ENCODE results near the gene SNED1.
"Not testable (repeated sequence)": the region's sequence is repeated elsewhere in the genome, so short reads cannot be mapped to it uniquely, and the experiment has no call there.

SNED1 gene

DNA sequence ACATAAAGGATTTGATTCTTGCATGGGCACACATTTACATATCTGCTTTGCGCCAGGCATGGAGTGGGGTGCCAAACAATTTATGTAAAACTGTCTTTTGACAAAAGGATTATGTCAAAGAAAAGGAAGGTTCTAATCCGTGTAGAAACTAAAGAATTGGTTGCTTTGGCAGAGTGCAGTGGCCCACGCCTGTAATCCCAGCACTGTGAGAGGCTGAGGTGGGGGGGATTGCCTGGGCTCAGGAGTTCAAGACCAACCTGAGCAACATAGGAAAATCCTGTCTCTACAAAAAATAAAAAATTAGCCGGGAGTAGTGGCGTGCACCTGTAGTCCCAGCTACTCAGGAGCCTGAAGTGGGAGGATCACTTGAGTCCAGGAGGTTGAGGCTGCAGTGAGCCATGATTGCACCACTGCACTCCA, 104.8 kb downstream of the SNED1 start:
- Histone ChIP-seq H3K27me3 (ENCODE audit: control insufficient read depth in 3 of 3, insufficient read depth in 3 of 3, low read depth in 1 of 3, low read length in 3 of 3) (no peaks in the 10 kb centered on the region), H3K18ac (ENCODE audit: low read length) (no peak overlapping the region), H3K23ac (ENCODE audit: low read depth, low read length, poor library complexity) (no peak overlapping the region), H4K91ac (ENCODE audit: low read depth, low read length, poor library complexity) (no peak overlapping the region), H3K27ac (replicated peaks; ENCODE audit: low read length) (no peak overlapping the region), H2AFZ (ENCODE audit: low read length) (peak overlapping the region; percentile 96), H2BK15ac (ENCODE audit: low read length) (no peak overlapping the region), H2BK120ac (ENCODE audit: low read depth, low read length) (no peak overlapping the region), H4K8ac (ENCODE audit: low read depth, low read length) (no peak overlapping the region), H3K36me3 (replicated peaks in 1 of 2; ENCODE audit: control insufficient read depth in 2 of 2, insufficient read depth in 2 of 2, low read length in 2 of 2) (peaks cover 6 to 57% of the 10 kb centered on the region in 2 donors), H3K9ac (ENCODE audit: low read depth, low read length, poor library complexity) (no peak overlapping the region), H3K4me1 (ENCODE audit: control insufficient read depth in 2 of 2, insufficient read depth in 1 of 2, low read depth in 1 of 2, low read length in 2 of 2) (peaks cover 4 to 10% of the 10 kb centered on the region in 2 donors), H3K9me3 (replicated peaks in 1 of 2; ENCODE audit: control insufficient read depth in 2 of 2, insufficient read depth in 1 of 2, low read depth in 1 of 2, low read length in 2 of 2) (no peaks in the 10 kb centered on the region), H3K4me3 (ENCODE audit: low read length in 2 of 2) (peak overlapping the region in 1 of 2 donors; percentile 81), H3K14ac (ENCODE audit: low read length) (no peak overlapping the region), H2BK5ac (ENCODE audit: low read length) (no peak overlapping the region), H3K79me1 (ENCODE audit: low read depth, low read length) (peaks cover 9% of the 10 kb centered on the region), H2BK12ac (ENCODE audit: low read length) (no peak overlapping the region), H3K4me2 (ENCODE audit: insufficient read depth, low read length, poor library complexity, severe bottlenecking) (peak overlapping the region; percentile 52), H2AK5ac (ENCODE audit: low read depth, low read length) (no peak overlapping the region), H3K4ac (ENCODE audit: low read length) (no peak overlapping the region)
- WGBS, 2 donors (ENCODE audit: extremely low coverage in 2 of 2, insufficient read length in 2 of 2, insufficient replicate concordance in 1 of 2), result no CpG with 5 or more reads among the region's 5 CpGs
- no peak for DNase-seq (ENCODE audit: low spot score)

DNA sequence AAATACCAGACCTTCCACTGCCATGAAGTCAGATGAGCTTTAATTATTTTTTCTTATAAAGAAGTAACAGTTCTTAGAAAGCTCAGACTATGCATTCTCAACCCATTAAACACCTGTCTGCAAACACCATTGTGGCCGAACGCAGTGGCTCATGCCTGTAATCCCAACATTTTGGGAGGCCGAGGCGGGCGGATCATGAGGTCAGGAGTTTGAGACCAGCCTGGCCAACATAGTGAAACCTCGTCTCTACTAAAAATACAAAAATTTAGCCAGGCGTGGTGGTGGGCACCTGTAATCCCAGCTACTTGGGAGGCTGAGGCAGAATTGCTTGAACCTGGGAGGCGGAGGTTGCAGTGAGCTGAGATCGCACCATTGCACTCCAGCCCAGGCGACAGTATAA, 106.2 kb downstream of the SNED1 start:
- not testable (repeated sequence) for H3K9me3 ChIP-seq (replicated peaks in 1 of 2; ENCODE audit: control insufficient read depth in 2 of 2, insufficient read depth in 1 of 2, low read depth in 1 of 2, low read length in 2 of 2); H2AFZ ChIP-seq (ENCODE audit: low read length); H3K14ac ChIP-seq (ENCODE audit: low read length); H3K4me1 ChIP-seq (ENCODE audit: control insufficient read depth in 2 of 2, insufficient read depth in 1 of 2, low read depth in 1 of 2, low read length in 2 of 2); H4K91ac ChIP-seq (ENCODE audit: low read depth, low read length, poor library complexity); H3K79me1 ChIP-seq (ENCODE audit: low read depth, low read length); H3K4me2 ChIP-seq (ENCODE audit: insufficient read depth, low read length, poor library complexity, severe bottlenecking); H2BK12ac ChIP-seq (ENCODE audit: low read length); H3K9ac ChIP-seq (ENCODE audit: low read depth, low read length, poor library complexity); H2BK15ac ChIP-seq (ENCODE audit: low read length); H3K4ac ChIP-seq (ENCODE audit: low read length); H3K4me3 ChIP-seq (ENCODE audit: low read length in 2 of 2); H4K8ac ChIP-seq (ENCODE audit: low read depth, low read length); H2BK120ac ChIP-seq (ENCODE audit: low read depth, low read length); H3K27me3 ChIP-seq (ENCODE audit: control insufficient read depth in 3 of 3, insufficient read depth in 3 of 3, low read depth in 1 of 3, low read length in 3 of 3); H3K27ac ChIP-seq (replicated peaks; ENCODE audit: low read length); H2BK5ac ChIP-seq (ENCODE audit: low read length); DNase-seq (ENCODE audit: low spot score); H3K23ac ChIP-seq (ENCODE audit: low read depth, low read length, poor library complexity); H3K18ac ChIP-seq (ENCODE audit: low read length); H2AK5ac ChIP-seq (ENCODE audit: low read depth, low read length)
- WGBS, 2 donors (ENCODE audit: extremely low coverage in 2 of 2, insufficient read length in 2 of 2, insufficient replicate concordance in 1 of 2), result no CpG with 5 or more reads among the region's 10 CpGs
- H3K36me3 ChIP-seq (replicated peaks in 1 of 2; ENCODE audit: control insufficient read depth in 2 of 2, insufficient read depth in 2 of 2, low read length in 2 of 2), result peaks cover 9 to 53% of the 10 kb centered on the region in 2 donors

DNA sequence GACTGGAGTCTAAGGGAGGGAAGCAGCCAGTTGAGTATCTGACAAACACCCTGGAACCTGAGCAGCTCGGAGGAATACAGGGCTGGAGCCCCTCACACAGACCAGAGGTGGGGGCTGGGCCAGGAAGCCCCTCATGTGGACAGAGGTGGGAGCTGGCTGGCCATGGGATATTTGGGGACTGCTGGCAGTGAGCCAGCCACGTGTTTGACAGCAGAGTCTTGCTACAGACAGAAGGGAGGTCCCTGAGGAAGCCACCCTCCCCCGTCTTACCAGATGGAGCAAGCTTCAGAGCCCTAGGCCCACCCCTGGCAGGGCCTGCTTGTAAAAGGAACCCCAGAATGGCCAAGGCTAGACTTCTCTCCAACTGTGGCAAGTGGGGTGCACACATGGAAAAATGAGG, 107.2 kb downstream of the SNED1 start:
- Histone ChIP-seq H2BK12ac (ENCODE audit: low read length) (no peak overlapping the region), H3K27me3 (ENCODE audit: control insufficient read depth in 3 of 3, insufficient read depth in 3 of 3, low read depth in 1 of 3, low read length in 3 of 3) (no peaks in the 10 kb centered on the region), H3K4me1 (ENCODE audit: control insufficient read depth in 2 of 2, insufficient read depth in 1 of 2, low read depth in 1 of 2, low read length in 2 of 2) (peaks cover 4 to 10% of the 10 kb centered on the region in 2 donors), H4K91ac (ENCODE audit: low read depth, low read length, poor library complexity) (no peak overlapping the region), H3K9ac (ENCODE audit: low read depth, low read length, poor library complexity) (no peak overlapping the region), H3K4ac (ENCODE audit: low read length) (no peak overlapping the region), H2AK5ac (ENCODE audit: low read depth, low read length) (no peak overlapping the region), H3K79me1 (ENCODE audit: low read depth, low read length) (peaks cover 9% of the 10 kb centered on the region), H3K4me3 (ENCODE audit: low read length in 2 of 2) (no peak overlapping the region), H3K27ac (replicated peaks; ENCODE audit: low read length) (no peak overlapping the region), H3K23ac (ENCODE audit: low read depth, low read length, poor library complexity) (no peak overlapping the region), H2BK5ac (ENCODE audit: low read length) (no peak overlapping the region), H3K9me3 (replicated peaks in 1 of 2; ENCODE audit: control insufficient read depth in 2 of 2, insufficient read depth in 1 of 2, low read depth in 1 of 2, low read length in 2 of 2) (peaks cover 0 to 2% of the 10 kb centered on the region in 2 donors), H2BK120ac (ENCODE audit: low read depth, low read length) (no peak overlapping the region), H3K36me3 (replicated peaks in 1 of 2; ENCODE audit: control insufficient read depth in 2 of 2, insufficient read depth in 2 of 2, low read length in 2 of 2) (peaks cover 8 to 50% of the 10 kb centered on the region in 2 donors), H3K18ac (ENCODE audit: low read length) (no peak overlapping the region), H2AFZ (ENCODE audit: low read length) (no peak overlapping the region), H4K8ac (ENCODE audit: low read depth, low read length) (no peak overlapping the region), H3K4me2 (ENCODE audit: insufficient read depth, low read length, poor library complexity, severe bottlenecking) (no peak overlapping the region), H3K14ac (ENCODE audit: low read length) (no peak overlapping the region), H2BK15ac (ENCODE audit: low read length) (no peak overlapping the region)
- no peak for DNase-seq (ENCODE audit: low spot score)
- no CpG with 5 or more reads among the region's 3 CpGs for WGBS, 2 donors (ENCODE audit: extremely low coverage in 2 of 2, insufficient read length in 2 of 2, insufficient replicate concordance in 1 of 2)

DNA sequence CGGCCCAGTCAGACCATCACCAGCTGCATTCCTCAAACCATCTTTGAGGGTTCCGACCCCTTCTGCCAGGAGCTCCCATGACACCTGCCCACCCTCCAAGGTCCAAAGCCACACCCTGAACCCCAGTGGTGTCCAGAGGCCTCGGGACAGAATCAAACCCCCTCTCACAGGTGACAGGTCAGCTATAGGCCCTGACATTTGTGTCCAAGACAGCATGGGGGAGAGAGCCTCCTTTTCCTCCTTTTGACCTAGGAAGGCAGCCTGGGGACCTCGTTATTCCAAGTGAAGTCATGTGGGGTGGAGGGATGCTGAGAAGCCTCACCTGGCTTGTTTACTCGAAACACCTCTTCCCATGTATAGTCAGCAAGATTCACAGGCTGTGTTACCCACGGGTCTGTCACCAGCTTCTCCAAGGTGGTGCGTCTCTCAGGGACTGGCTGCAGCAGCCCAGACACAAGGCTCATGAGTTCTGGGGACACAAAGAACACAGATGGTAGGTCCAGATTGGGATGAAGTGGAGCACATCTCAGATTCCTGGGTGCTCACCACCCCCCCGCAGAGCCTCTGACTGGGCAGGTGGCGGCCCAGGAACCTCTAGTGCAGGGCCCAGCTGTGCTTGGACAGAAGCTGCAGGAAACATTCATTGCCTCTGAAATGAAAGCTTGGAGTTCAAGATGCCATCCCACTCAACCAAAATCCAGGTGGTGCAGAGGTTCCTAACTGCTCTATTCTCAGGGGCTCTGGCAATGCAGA, 108.8 kb downstream of the SNED1 start:
- Histone ChIP-seq H3K27me3 (ENCODE audit: control insufficient read depth in 3 of 3, insufficient read depth in 3 of 3, low read depth in 1 of 3, low read length in 3 of 3) (no peaks in the 10 kb centered on the region), H3K36me3 (replicated peaks in 1 of 2; ENCODE audit: control insufficient read depth in 2 of 2, insufficient read depth in 2 of 2, low read length in 2 of 2) (peaks cover 10 to 56% of the 10 kb centered on the region in 2 donors), H3K4me2 (ENCODE audit: insufficient read depth, low read length, poor library complexity, severe bottlenecking) (no peak overlapping the region), H3K4me1 (ENCODE audit: control insufficient read depth in 2 of 2, insufficient read depth in 1 of 2, low read depth in 1 of 2, low read length in 2 of 2) (peaks cover 1 to 4% of the 10 kb centered on the region in 2 donors), H3K18ac (ENCODE audit: low read length) (no peak overlapping the region), H3K79me1 (ENCODE audit: low read depth, low read length) (no peaks in the 10 kb centered on the region), H2BK5ac (ENCODE audit: low read length) (no peak overlapping the region), H2BK15ac (ENCODE audit: low read length) (no peak overlapping the region), H3K14ac (ENCODE audit: low read length) (no peak overlapping the region), H3K9ac (ENCODE audit: low read depth, low read length, poor library complexity) (no peak overlapping the region), H3K23ac (ENCODE audit: low read depth, low read length, poor library complexity) (no peak overlapping the region), H2BK12ac (ENCODE audit: low read length) (no peak overlapping the region), H3K9me3 (replicated peaks in 1 of 2; ENCODE audit: control insufficient read depth in 2 of 2, insufficient read depth in 1 of 2, low read depth in 1 of 2, low read length in 2 of 2) (peaks cover 0 to 2% of the 10 kb centered on the region in 2 donors), H3K4me3 (ENCODE audit: low read length in 2 of 2) (no peak overlapping the region), H2AK5ac (ENCODE audit: low read depth, low read length) (no peak overlapping the region), H3K27ac (replicated peaks; ENCODE audit: low read length) (no peak overlapping the region), H4K8ac (ENCODE audit: low read depth, low read length) (no peak overlapping the region), H4K91ac (ENCODE audit: low read depth, low read length, poor library complexity) (no peak overlapping the region), H3K4ac (ENCODE audit: low read length) (no peak overlapping the region), H2BK120ac (ENCODE audit: low read depth, low read length) (no peak overlapping the region), H2AFZ (ENCODE audit: low read length) (no peak overlapping the region)
- DNase-seq (ENCODE audit: low spot score), result no peak
- no CpG with 5 or more reads among the region's 9 CpGs for WGBS, 2 donors (ENCODE audit: extremely low coverage in 2 of 2, insufficient read length in 2 of 2, insufficient replicate concordance in 1 of 2)
